Pulmonary artery endothelial cell (primary cell): Measurements from ENCODE around the gene CHAT. TPM values are rescaled to one million over a fixed set of nuclear protein-coding genes. Genes with fewer than 3 reads are reported as not detected.

Experiments used
- DNase-seq: peaks from one replicate; pipeline ENCODE4 v3.0.0-alpha.2; 2011; ENCODE audit warnings: low read depth, low spot score
- total RNA-seq: library from RNA; depleted of rRNA; stranded (reverse); fragments of >200 nt; gene quantifications from 2 replicates; pipeline ENCODE4 v1.2.3, GENCODE V29; 2014

Gene CHAT
- total RNA-seq, 1 donor from 2014 or later: not detected

- no peak for DNase-seq
These were observed 16.2 kb upstream of the CHAT start for GRCh38 chr10:49597426-49598163.

DNA sequence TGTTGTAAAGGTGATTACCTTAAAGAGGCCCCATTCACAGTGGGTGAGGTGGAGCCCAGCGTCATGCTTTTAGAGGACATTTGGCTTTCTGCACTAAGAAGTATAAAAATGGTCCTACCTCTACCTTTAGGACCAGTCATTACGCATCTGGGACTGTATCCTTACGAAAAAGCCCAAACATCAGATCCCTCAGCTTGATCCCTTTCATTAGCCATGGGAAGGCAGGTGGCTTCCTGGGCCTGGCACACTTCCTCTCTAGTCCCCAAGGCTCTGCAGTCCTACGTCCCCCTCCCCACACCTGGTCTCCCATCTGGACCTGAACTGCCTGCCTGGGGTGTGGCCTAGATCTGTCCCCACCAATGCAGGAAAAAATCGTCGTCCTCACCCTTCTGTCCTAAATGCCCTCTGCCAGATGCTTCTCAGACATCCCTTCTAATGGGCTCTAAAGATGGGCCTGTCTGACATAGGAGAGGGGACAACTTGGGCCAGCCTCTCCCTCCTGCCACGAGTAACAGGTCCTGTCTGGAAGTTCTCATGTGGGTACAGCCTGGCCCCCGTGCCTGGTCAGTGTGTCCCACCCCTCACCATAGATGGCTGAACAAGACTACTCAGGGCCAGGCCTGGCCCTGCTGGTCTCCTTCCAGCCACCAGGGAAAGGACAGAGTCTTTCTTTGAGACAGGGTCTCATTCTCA, 15.5 kb upstream of the CHAT start:
- DNase-seq: no peak

GRCh38 chr10:49598986-49599385, 14.9 kb upstream of the CHAT start:
- DNase-seq: no peak

DNA sequence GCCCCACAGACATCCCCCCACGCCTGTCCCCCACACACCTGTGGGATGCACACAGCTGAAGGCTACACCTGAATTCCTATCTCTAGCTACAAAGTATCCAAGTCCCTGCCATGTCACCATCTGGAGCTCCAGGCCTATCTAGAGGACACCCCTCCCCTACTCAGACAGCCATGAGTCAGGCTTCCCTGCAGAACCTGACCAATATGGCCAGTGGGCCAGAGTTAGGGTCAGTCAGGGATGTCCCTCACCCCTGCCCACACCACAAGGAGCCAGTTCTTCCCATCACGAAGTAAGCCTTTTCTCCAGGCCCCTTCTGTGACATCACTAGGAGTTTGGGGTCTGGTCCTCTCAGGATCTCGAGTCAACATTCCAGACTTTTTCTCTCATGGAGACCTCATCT, 14.3 kb upstream of the CHAT start:
- no peak for DNase-seq

- DNase-seq: no peak
These were observed 13.8 kb upstream of the CHAT start for GRCh38 chr10:49600046-49600445.

DNA sequence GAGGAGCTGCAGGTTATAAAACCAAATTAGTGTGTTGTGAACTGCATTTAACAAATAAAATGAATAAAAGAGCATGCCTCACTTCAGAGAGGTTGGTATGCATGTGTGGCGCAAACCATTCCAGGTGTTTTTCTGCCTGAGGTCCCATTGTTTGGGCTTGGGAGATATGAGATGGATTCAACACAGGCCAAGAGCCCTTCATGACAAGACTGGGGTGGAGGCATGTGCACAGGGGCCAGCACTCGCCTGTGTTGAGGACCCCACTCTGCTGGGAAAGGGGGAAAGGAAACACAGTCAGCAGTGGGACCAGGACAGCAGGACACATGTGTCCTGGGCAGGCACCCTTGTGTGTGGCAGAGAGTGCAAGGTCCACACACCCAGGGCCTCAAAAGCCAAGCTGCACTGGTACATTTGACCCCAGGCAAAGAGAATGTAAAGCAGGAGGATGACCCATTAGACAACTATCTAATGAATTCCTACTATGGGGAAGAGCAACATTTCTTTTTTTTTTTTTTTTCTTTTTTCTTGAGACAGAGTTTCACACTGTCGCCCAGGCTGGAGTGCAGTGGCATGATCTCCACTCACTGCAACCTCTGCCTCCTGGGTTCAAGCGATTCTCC, 12.9 kb upstream of the CHAT start:
- no peak for DNase-seq

DNA sequence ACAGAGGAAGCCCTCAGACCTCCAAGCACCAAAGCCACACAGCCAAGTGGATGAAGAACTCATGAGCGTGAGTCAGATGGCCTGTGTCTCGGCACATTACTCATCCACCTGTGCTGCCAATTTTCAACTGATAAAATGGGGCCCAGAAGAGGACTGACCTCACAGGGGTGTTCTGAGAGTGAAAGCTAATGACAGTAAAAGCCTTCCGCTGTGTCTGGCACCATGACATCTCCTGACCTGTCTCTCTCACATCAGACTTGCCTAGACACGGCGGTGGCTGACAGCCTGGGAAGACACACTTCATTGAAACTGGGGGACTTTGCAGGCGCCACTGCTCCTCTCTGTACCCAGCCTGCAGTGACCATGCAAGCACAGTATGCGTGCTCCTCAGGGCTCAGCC, 12.0 kb upstream of the CHAT start:
- no peak for DNase-seq

- no peak for DNase-seq
These were observed 11.3 kb upstream of the CHAT start for GRCh38 chr10:49602380-49603023.

- no peak for DNase-seq
These were observed 8.5 kb upstream of the CHAT start for GRCh38 chr10:49605216-49605938.

GRCh38 chr10:49605939-49606509, 7.8 kb upstream of the CHAT start:
- no peak for DNase-seq

DNA sequence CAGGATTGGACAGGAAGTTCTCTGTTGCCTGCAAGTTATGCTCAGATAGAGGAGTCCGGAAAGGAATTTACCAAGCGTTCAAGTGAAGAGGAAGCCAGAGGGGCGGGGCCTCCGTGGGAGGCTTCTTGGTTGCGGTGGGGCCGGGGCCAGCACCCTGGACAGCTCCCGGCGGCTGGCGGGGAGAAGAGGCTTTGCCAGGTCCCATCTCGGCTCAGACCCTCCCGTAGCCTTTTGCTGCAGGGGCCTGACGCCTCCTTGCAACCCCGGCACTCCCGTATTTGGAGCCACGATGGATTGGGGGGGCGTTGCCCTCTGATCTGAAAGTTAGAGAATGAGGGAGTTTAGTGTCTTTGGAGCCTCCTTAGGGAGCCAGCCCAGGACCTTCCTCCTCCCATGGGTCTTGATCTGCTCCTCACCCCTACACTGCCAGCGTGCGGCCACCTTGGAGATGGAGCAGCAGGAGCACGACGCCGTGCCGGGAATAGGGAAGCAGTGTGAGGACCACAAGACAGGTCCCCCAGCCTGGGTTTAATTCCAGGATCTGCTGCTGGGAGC, 6.8 kb upstream of the CHAT start:
- DNase-seq: peak; percentile 41

- no peak for DNase-seq
These were observed 5.5 kb upstream of the CHAT start for GRCh38 chr10:49608166-49609005.

GRCh38 chr10:49609006-49609282, 4.9 kb upstream of the CHAT start:
- DNase-seq: no peak

- DNase-seq: no peak
These were observed 4.3 kb upstream of the CHAT start for GRCh38 chr10:49609283-49610113.

DNA sequence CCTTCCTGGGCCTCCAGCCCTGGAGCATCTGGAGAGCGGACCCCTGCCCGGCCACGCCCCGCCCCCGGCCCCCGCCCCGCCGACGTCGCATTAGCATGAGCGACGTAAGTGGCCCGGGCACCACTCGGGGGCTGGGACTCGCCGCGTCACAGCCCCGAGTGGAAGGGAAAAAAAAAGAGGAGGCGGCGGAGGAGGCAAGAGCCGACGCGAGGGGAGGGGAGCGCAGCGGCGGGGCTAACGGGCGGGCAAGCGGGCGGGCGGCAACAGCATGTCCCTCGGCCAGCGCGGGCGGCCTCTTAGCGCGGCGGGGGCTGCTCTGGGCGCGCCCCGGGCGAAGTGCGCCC, 3.8 kb upstream of the CHAT start, which contains the start of gene SLC18A3:
SLC18A3 (plus strand) TSS at position 197 of the 344 bp plus-strand sequence. CDS start 431 bp downstream, outside the sequence.
- no peak for DNase-seq

- no peak for DNase-seq
These were observed 3.2 kb upstream of the CHAT start for GRCh38 chr10:49610458-49611165.

GRCh38 chr10:49611166-49611815, 2.5 kb upstream of the CHAT start:
- no peak for DNase-seq
